GM19372 (cell line): ENCODE data around the gene ST8SIA6.
"Not testable (repeated sequence)": the region's sequence is repeated elsewhere in the genome, so short reads cannot be mapped to it uniquely, and the experiment has no call there.

Experiments used
- ATAC-seq: cut with Tn5 transposase; IDR thresholded peaks from one replicate; pipeline ENCODE4 v1.9.1; 2021; ENCODE audit warnings: mild to moderate bottlenecking, low read depth, moderate library complexity; ENCODE audit not compliant: unreplicated experiment

ST8SIA6 gene

GRCh38 chr10:17460756-17461155, 6.4 kb upstream of the ST8SIA6 start:
- ATAC-seq: no peak

GRCh38 chr10:17457083-17457482, 2.7 kb upstream of the ST8SIA6 start:
- no peak for ATAC-seq

- no peak for ATAC-seq
Measured at GRCh38 chr10:17456032-17456548, 1.7 kb upstream of the ST8SIA6 start.

GRCh38 chr10:17455015-17455520, 673 bp upstream of the ST8SIA6 start:
- no peak for ATAC-seq

GRCh38 chr10:17453373-17454091, 863 bp downstream of the ST8SIA6 start:
- no peak for ATAC-seq

GRCh38 chr10:17453035-17453372, 1.4 kb downstream of the ST8SIA6 start:
- ATAC-seq: no peak

GRCh38 chr10:17452060-17452841, 2.1 kb downstream of the ST8SIA6 start:
- no peak for ATAC-seq

GRCh38 chr10:17450024-17450423, 4.4 kb downstream of the ST8SIA6 start:
- no peak for ATAC-seq

- ATAC-seq: no peak
Measured at GRCh38 chr10:17445400-17445998, 8.9 kb downstream of the ST8SIA6 start.

- no peak for ATAC-seq
Measured at GRCh38 chr10:17444388-17444714, 10.0 kb downstream of the ST8SIA6 start.

GRCh38 chr10:17443707-17444387, 10.5 kb downstream of the ST8SIA6 start:
- ATAC-seq: no peak

GRCh38 chr10:17438583-17438982, 15.8 kb downstream of the ST8SIA6 start:
- ATAC-seq: no peak

GRCh38 chr10:17436578-17436977, 17.8 kb downstream of the ST8SIA6 start:
- not testable (repeated sequence) for ATAC-seq

- ATAC-seq: no peak
Measured at GRCh38 chr10:17435953-17436352, 18.4 kb downstream of the ST8SIA6 start.

GRCh38 chr10:17435187-17435586, 19.2 kb downstream of the ST8SIA6 start:
- no peak for ATAC-seq

GRCh38 chr10:17432723-17433122, 21.7 kb downstream of the ST8SIA6 start:
- no peak for ATAC-seq

GRCh38 chr10:17431871-17432311, 22.5 kb downstream of the ST8SIA6 start:
- no peak for ATAC-seq

- ATAC-seq: no peak
Measured at GRCh38 chr10:17430647-17431355, 23.6 kb downstream of the ST8SIA6 start.

GRCh38 chr10:17429490-17429889, 24.9 kb downstream of the ST8SIA6 start:
- no peak for ATAC-seq
